Cardiac fibroblast (primary cell): ENCODE results near the gene KCNK7.

ENCODE experiments used
- DNase-seq, 2 donors: peaks; one replicate each; pipeline versions ENCODE4 v3.0.0 to v3.0.0-alpha.2; 2010; ENCODE audit warnings: low read depth in 2 of 2
- H3K4me3 ChIP-seq, 2 donors: replicated peaks in 1 of 2; 1 replicate in 1 of 2; 2 replicates in 1 of 2; pipeline ENCODE4 v1.5.1; 2011; ENCODE audit warnings: low read depth in 2 of 2, low read length in 2 of 2, mild to moderate bottlenecking in 2 of 2, moderate library complexity in 1 of 2
- CTCF ChIP-seq: IDR thresholded peaks from one replicate; pipeline ENCODE4 v1.5.1; 2011; ENCODE audit warnings: low read depth, mild to moderate bottlenecking, low read length, inconsistent platforms

The KCNK7 gene

GRCh38 chr11:65577756-65578109, 17.9 kb downstream of the KCNK7 start:
- DNase-seq, result no peak
- peak overlapping the region; percentile 56 to 74 for H3K4me3 ChIP-seq
- TF ChIP-seq CTCF, result no peak

DNA sequence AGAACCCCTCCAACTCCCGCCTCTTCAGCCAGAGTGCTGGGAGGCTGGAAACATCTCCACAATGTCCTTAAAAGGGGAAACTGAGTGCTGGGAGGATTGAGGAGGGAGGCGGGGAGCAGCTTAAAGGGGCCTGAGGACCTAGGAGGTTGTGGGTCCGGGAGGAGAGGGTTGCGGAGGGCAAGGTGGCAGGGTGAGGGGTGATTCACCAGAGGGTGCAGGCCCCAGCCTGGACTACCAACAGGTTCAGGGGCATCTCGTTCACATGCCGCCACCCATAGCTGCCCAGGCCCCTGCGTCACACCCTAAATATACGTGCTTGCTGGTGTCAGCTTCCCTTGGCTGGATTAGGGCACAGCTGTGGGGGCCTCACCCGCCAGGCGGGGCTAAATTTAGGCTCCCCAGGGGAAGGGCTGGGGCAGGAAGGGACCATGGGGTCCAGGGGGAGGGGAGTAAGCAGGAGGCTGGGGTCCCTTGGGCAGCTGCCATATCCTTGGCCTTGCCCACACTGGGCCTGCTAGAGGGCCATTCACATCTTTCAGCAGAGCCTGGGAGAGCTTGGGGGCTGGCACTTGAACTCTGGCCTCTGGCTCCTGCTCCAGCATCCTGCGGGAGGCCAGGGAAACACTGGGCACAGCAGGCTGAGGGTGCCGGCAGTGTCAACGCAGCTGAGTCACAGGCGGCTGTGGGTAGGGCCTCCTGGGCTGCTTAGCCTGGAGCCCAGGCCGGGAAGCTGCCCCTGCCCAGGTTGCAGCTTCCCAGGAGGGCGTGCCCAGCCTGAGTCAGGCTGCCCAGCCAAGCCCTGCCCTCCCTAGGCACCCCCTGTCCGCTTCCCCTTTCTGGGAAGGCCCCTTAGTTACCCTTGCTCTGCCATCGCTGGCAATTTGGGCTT, 18.5 kb downstream of the KCNK7 start:
- peak overlapping the region; percentile 56 to 74 for H3K4me3 ChIP-seq
- TF ChIP-seq CTCF, result no peak
- peak; percentile 64 to 70 for DNase-seq

GRCh38 chr11:65576232-65576866, 19.3 kb downstream of the KCNK7 start:
- peak overlapping the region; percentile 56 to 74 for H3K4me3 ChIP-seq
- DNase-seq, result no peak

DNA sequence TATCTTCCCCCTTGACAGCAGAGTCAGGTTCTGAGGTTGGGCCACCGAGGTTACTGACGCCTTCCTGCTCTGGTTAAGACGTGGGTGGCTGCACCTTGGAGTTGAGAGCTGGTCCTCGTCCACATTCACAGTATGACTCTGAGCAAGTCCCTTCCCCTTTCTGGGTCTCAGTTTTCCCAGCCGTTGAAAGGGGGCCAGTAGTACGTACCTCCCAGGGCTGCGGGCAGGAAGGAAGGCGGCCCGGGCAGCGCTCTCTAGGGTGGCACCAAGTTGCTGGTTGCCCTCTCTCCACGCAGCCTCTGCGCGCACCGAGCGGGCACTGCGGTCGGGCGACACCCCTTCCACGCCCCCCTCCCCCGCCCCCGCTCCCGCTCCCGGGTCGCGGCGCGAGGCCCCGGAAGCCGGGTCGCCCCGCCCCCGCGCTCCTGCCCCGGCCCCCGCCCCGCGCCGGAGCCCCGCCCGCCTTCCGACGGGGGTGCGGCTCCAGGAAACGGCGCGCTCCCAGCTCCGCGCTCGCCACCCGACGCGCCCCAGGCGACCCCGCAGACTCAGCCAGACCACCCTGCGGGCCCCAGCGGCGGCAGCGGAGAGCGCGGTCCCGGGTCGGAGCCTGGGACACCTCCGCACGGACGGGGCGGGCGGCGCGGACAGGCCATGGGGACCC, 19.9 kb downstream of the KCNK7 start, which contains the start of gene EHBP1L1:
EHBP1L1 (plus strand) TSS at position 486 of the 664 bp plus-strand sequence. CDS start 250 bp downstream, outside the sequence.
- peak within 1 kb of the TSS; percentile 56 to 74 for H3K4me3 ChIP-seq
- DNase-seq, result peak; percentile 58 to 65
- TF ChIP-seq CTCF, result no peak

More at GRCh38 chr11:65576232-65576866, 19.3 kb downstream of the KCNK7 start:
- TF ChIP-seq CTCF, result no peak

DNA sequence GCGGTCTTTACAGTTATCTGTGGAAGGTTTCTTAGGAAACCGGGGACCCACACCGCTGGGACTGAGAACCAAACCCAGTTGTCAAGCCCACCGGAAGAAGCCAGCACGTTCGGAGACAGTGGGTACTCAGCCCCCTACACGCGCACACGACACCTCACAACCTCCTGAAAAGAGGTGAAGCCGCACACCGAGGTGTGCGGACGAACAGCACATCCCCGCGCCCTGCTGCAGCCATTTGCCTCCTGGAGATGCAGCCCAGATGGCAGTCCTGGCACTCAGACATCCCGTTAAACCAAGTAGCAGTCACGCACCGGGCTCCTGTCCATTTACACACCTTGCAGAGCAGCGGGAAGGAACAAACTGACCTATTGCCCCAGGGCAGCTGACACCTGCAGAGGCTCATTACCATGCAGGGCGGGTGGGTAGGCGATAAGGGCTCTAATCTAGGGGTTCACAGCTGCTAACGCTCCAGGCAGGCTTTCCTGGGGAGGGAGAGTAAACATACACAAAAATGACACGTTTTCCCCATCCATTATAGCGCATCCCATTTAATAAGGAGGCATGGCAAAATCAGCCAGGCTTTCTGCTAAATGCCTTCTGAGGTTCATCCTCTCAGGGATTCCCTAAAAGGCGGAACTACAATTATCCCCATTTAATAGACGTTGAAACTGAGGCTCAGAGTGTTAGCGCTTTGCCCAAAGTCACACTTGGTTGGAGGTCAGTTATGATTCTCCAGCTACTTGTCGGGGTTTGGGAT, 20.6 kb downstream of the KCNK7 start:
- no peak for TF ChIP-seq CTCF
- peak overlapping the region; percentile 53 to 74 for H3K4me3 ChIP-seq
- DNase-seq, result peak in 1 of 2 donors; percentile 34

GRCh38 chr11:65574109-65574810, 21.3 kb downstream of the KCNK7 start:
- peak; percentile 95 to 98 for DNase-seq

More at GRCh38 chr11:65574109-65574810, 21.3 kb downstream of the KCNK7 start:
- peak overlapping the region; percentile 66 to 74 for H3K4me3 ChIP-seq
- peak; percentile 59 for TF ChIP-seq CTCF
